HUES48 (cell line): ENCODE data around the gene MIER2.

Experiments used
- H3K27ac ChIP-seq: one replicate; pipeline ENCODE4 v1.7.0; 2013; ENCODE audit warnings: low read depth, low read length, inconsistent platforms
- H3K27me3 ChIP-seq: 2 replicates; pipeline ENCODE4 v1.6.1; 2013; ENCODE audit warnings: mild to moderate bottlenecking, low read length; ENCODE audit not compliant: control insufficient read depth, insufficient read depth
- H3K36me3 ChIP-seq: 2 replicates; pipeline ENCODE4 v1.6.1; 2013; ENCODE audit warnings: low read length; ENCODE audit not compliant: control insufficient read depth, insufficient read depth
- H3K4me1 ChIP-seq: 2 replicates; pipeline ENCODE4 v1.6.1; 2013; ENCODE audit warnings: mild to moderate bottlenecking, low read length; ENCODE audit not compliant: control insufficient read depth, insufficient read depth
- H3K4me3 ChIP-seq: 2 replicates; pipeline ENCODE4 v1.5.1; 2013; ENCODE audit warnings: mild to moderate bottlenecking, low read depth, low read length
- H3K9ac ChIP-seq: 2 replicates; pipeline ENCODE4 v1.6.1; 2013; ENCODE audit warnings: mild to moderate bottlenecking, low read depth, low read length, moderate library complexity
- H3K9me3 ChIP-seq: 2 replicates; pipeline ENCODE4 v1.6.1; 2013; ENCODE audit warnings: low read length; ENCODE audit not compliant: control insufficient read depth, insufficient read depth

Gene MIER2

DNA sequence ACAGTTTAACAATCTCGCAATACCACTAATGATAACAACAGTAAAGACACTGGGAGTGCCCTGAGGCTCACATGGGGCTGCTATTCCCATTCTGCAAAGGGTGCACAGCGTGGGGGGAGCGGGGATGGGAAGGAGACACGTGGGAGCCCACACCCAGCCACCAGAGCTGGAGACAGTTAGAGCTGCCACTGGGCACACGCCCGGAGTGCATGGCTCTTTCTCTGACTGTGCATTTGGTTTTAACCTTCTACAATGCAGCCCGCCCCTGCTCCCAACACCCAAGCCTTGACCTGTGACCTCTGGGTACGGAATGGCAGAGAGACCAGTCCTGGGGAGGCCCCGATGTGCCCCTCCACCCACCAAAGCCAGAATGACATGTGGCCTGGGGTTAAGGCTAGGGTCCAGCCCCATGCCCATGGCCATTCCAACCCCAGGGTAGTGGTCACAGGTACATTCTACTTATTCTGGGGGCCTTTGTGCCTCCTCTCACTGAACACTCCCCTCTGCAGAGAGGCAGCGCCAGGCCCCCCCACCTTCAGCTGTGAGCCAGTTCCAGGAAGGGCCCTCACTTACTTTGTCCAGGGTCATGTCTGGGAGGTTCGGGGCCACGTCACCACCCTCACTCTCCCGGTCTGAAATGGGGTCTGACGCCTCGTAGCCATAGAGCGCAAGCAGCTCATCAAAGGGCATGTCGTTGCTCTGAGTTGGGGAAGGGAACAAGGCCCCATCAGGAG is 17.1 kb downstream of the MIER2 start:
- no peaks in the 10 kb centered on the region for H3K4me1 ChIP-seq
- H3K27me3 ChIP-seq, result no peaks in the 10 kb centered on the region
- no peak overlapping the region for H3K4me3 ChIP-seq
- H3K36me3 ChIP-seq, result peaks cover 87% of the 10 kb centered on the region
- no peaks in the 10 kb centered on the region for H3K9me3 ChIP-seq
- no peak overlapping the region for H3K27ac ChIP-seq
- no peak overlapping the region for H3K9ac ChIP-seq

DNA sequence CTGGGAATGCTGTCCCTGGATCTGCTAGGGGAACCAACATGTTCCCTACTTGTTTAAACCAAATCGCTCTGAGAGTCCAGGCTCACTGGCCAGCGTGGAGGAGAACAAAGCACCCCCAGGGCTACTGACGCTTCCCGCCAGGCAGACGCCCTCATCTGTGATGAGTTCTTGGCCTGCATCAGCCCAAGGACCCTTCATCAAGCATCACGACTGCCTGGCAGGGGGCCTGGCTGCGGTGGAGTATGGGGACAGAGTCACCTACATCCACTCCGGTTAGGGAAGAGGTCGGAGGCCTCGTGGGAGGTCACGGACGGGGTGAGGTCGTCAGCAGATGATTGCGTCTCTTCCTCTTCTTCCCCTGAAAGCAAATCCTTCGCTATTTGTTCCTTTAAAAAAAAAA is 17.7 kb downstream of the MIER2 start:
- Histone ChIP-seq H3K36me3 (peaks cover 93% of the 10 kb centered on the region), H3K27ac (no peak overlapping the region), H3K27me3 (no peaks in the 10 kb centered on the region)

DNA sequence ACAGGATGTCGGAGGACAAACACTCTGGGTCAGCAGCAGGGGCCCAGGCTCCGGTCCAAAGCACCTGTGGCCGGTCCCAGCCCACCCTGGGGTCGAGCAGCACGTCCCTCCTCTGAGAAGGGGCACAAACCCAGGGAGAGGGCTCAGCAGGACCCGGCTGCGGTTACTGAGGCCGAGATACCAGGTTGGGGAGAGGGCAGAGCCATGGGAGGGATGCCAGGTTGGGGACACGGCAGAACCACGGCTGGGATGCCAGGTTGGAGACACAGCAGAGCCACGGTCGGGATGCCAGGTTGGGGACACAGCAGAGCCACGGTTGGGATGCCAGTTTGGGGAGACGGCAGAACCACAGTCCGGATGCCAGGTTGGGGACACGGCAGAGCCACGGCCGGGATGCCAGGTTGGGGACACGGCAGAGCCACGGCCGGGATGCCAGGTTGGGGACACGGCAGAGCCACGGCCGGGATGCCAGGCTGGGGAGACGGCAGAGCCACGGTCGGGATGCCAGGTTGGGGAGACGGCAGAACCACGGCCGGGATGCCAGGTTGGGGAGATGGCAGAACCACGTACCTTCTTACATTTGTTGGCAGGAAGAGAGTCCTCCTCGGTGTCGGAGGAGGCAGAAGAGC is 18.5 kb downstream of the MIER2 start:
- Histone ChIP-seq H3K4me3 (no peak overlapping the region), H3K9ac (no peak overlapping the region), H3K27ac (no peak overlapping the region), H3K27me3 (no peaks in the 10 kb centered on the region), H3K9me3 (peaks cover 2% of the 10 kb centered on the region; the same call in 1 of the 2 replicates), H3K4me1 (no peaks in the 10 kb centered on the region), H3K36me3 (peaks cover 94% of the 10 kb centered on the region)

More for the DNA sequence above, 17.7 kb downstream of the MIER2 start:
- H3K4me3 ChIP-seq, result no peak overlapping the region
- no peaks in the 10 kb centered on the region for H3K9me3 ChIP-seq
- no peak overlapping the region for H3K9ac ChIP-seq
- no peaks in the 10 kb centered on the region for H3K4me1 ChIP-seq

DNA sequence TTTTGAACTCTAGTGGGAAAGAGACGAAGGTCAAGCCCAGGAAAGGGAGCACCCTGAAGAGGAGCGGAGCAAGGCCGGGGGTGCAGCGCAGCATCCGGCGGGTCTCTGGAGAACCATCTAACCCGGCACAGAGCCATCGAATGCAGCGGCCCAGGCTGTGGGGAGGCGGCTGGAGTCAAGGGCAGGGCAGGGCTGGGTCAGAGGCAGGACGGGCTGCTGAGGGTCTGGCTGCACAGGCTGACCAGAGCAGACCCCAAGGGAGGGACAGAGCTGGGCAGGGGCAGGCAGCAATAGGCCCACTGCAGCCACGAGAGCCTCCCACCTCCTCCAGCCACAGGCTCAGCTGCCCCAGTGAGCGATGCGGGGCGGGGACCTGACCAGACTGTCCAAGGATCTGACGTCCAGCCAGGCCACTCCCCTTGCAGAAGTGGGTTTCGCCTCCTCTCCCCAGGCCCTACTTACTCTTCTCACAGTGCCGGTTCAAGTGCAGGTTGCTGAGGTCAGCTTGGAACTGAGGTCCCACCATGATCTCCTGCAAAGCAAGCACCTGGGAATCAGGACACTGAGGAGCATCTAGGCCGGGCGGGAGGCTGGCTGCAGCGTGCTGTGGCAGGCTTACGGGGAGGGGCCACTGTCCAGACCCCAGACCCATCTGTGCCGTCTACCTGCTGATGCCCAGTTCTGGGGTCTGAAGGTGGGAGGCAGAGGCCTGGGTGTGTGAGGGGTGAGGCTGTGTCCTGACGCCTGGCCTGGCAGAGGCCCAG is 19.2 kb downstream of the MIER2 start:
- Histone ChIP-seq H3K9ac (no peak overlapping the region), H3K27me3 (no peaks in the 10 kb centered on the region), H3K36me3 (peaks cover 94% of the 10 kb centered on the region), H3K9me3 (peaks cover 8% of the 10 kb centered on the region), H3K27ac (no peak overlapping the region), H3K4me1 (no peaks in the 10 kb centered on the region), H3K4me3 (no peak overlapping the region)

DNA sequence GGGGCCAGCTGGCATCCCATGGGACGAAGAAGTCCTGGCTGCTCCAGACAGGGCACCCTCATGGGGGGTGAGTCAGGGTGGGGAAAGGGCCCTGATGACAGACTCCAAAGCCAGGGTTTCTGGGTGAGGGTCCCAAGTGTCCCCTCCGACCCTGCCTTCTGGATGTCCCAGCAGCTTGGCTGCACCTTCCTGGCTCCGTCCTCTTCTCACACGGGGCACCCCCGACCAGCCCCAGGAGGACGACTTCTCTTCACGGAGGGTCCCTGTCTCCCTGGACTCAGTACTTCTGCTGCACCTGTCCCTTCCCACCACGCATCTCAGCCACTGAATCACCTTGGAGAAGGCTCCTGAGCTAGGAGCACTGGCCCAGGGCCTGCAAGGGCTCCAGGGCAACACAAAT is 19.9 kb downstream of the MIER2 start:
- Histone ChIP-seq H3K9ac (no peak overlapping the region), H3K27ac (no peak overlapping the region), H3K36me3 (peaks cover 91% of the 10 kb centered on the region), H3K4me3 (no peak overlapping the region), H3K27me3 (no peaks in the 10 kb centered on the region), H3K4me1 (no peaks in the 10 kb centered on the region), H3K9me3 (peaks cover 8% of the 10 kb centered on the region)

DNA sequence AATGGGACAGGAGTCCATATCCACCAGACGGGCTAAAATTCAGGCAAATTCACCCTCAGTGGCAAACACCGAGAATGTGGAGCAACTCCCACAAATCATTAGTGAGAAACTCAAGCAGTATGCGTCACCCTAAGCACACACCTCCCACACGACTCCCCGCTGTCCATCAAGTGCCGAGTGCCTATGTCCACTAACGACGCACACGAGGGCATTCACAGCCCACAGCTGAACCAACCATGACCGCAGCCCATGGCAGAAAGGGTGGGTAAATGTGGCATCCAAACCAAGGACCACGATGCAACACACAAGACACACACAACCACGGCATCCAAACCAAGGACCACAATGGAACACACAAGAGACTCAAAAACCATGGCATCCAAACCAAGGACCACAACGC is 22.0 kb downstream of the MIER2 start:
- no peaks in the 10 kb centered on the region for H3K4me1 ChIP-seq
- H3K27ac ChIP-seq, result no peak overlapping the region
- H3K27me3 ChIP-seq, result no peaks in the 10 kb centered on the region
- H3K9ac ChIP-seq, result no peak overlapping the region
- H3K9me3 ChIP-seq, result peaks cover 8% of the 10 kb centered on the region
- H3K36me3 ChIP-seq, result peaks cover 76% of the 10 kb centered on the region
- H3K4me3 ChIP-seq, result no peak overlapping the region

DNA sequence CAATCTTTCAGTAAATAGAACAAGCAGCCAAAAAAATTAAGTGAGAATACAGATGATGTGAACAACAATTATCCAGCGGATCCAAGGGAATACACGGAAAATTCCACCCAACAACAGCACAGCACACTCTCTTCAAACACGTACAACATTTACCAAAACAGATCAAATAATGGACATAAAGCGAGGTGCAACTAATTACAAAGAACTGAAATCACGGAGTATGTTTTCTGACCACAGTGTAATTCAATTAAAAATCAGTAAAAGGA is 26.2 kb downstream of the MIER2 start:
- no peaks in the 10 kb centered on the region for H3K27me3 ChIP-seq
- H3K4me1 ChIP-seq, result no peaks in the 10 kb centered on the region
- H3K27ac ChIP-seq, result no peak overlapping the region
- no peak overlapping the region for H3K4me3 ChIP-seq
- H3K9ac ChIP-seq, result no peak overlapping the region
- peaks cover 8% of the 10 kb centered on the region for H3K9me3 ChIP-seq
- peaks cover 65% of the 10 kb centered on the region for H3K36me3 ChIP-seq

DNA sequence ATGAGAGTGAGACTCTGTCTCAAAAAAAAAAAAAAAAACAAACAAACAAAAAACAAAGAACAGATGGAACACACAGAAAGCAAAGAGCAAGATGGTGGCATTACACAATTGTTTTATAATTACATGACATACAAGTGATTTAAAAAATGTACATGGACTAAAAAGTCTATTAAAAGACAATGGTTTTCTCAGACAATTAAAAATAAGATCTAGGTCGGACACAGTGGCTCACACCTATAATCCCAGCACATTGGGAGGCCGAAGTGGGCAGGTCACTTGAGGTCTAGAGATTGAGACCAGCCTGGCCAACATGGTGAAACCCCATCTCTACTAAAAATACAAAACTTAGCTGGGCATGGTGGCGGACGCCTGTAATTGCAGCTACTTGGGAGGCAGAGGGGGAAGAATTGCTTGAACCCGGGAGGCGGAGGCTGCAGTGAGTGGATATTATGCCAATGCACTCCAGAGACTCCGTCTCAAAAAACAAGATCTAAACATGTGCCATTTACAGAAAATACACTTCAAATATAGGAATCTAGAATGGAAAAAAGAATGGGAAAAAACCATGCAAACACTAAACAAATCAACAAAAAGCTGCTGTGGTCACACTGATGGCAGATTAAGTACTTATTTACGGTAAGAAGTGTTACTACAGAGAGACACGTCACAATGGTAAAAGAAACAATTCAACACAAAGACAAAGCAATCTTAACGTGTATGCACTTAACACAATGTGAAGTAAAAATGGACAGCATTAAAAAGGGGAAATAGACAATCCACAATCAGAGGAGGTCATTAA is 26.7 kb downstream of the MIER2 start:
- H3K36me3 ChIP-seq, result peaks cover 64% of the 10 kb centered on the region
- no peaks in the 10 kb centered on the region for H3K27me3 ChIP-seq
- H3K4me3 ChIP-seq, result no peak overlapping the region
- peaks cover 8% of the 10 kb centered on the region for H3K9me3 ChIP-seq
- H3K27ac ChIP-seq, result no peak overlapping the region
- H3K4me1 ChIP-seq, result no peaks in the 10 kb centered on the region
- H3K9ac ChIP-seq, result no peak overlapping the region

DNA sequence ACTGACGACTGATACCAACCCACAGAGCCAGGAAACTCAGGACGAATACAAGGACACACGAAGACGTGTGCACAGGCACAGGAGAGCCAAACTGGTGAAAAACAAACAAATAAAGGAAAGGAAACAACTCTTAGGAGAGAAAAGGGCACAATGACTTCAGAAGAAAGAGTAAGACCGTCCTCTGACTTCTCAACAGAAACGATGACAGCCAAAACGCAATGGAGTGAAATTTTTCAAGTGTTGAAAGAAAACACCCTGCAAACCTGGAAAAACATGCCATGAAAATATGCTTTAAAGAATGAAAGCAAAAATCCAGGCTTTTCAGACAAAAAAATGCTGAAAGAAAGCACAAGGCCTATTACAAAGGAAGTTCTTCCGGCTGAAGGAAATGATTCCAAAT is 28.8 kb downstream of the MIER2 start:
- Histone ChIP-seq H3K4me3 (no peak overlapping the region), H3K27me3 (no peaks in the 10 kb centered on the region), H3K27ac (no peak overlapping the region), H3K36me3 (peaks cover 59% of the 10 kb centered on the region), H3K9ac (no peak overlapping the region), H3K9me3 (peaks cover 5% of the 10 kb centered on the region), H3K4me1 (no peaks in the 10 kb centered on the region)

DNA sequence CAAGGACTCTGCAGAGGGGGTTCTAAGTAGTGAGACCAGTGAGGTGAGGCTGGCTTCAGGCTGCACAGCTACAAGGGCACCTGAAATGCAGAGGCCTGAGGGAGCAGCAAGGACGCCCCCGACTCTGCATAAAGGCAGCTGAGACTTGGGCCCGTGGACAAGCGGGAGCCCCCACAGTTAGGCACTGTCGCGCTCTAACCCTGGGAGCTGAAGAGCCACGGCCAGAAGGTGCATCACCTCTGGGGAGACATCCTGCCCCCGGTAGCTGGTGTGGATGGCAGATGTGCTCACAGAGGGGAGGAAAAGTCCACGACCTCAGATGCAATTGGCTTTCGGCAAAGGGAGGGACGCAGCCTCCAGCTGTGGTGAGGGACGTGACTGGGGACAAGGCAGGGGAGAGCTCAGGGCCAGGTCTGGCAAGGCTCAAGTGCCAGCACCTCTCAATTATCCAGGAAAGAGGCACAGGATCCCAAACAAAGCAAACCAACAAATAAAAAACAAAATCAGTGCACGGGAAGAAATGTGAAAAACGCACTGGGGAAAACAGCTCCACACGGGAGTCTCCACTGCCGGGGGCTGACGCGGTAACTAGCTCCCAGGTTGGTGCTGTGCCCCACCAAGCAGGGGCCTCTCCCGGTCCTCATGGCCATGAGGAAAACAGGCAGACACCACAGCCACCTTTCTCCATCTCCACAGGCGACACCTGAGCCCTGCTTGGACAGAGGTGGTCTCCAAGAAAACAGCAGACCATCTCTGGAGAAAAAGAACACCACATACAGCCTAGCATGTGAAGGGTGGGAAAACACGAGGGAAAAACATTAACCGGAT is 30.4 kb downstream of the MIER2 start:
- Histone ChIP-seq H3K36me3 (peaks cover 62% of the 10 kb centered on the region), H3K4me3 (no peak overlapping the region), H3K9ac (no peak overlapping the region), H3K4me1 (no peaks in the 10 kb centered on the region), H3K27ac (no peak overlapping the region), H3K9me3 (no peaks in the 10 kb centered on the region), H3K27me3 (no peaks in the 10 kb centered on the region)
